ENCODE measurements around the gene FOXK1. TPM values are rescaled to one million over a fixed set of nuclear protein-coding genes. Genes with fewer than 3 reads are reported as not detected.

The FOXK1 gene
- total RNA-seq, 2 experiments from 2014 or later = 38.5 to 39.6 TPM

DNA sequence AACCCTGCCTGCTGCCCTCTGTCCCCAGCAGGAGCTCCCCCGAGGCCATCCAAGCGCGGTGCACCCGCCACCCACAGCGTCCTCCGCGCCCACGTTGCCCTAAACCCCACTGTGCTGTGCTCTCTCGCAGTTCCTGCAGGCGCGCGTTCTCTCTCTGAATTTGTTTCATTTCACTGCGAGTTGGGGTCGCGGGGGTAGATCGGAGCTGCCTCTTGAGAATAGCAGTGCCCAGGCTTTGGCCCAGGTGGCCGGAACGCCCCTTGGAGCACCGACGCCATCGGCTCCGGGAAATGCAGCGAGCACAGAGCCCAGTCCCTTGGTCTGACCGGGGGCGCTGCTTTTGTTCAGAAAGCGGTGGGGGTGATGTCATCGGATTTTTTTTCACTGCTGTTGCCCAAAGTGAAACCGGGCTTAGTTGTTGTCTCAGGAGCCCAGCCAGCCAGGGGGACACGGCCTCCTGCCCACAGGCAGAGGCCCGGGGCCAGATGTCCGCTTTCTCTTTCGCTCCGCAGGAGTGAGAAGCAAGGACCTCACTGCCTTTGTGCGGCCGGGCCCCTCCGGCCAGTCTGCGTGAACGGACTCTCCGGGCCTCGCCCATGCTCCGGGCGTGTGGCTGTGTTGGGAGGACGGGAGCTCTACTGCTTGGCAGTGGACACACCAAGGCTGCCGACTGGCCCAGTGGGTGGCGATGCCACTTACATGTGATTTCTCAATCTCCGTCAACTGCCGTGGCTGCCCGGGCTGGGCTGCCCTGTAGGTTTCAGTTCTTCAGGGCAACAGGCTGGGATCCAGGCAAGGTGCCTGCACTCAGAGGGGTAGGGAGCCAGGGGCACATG lies 43.1 kb downstream of the FOXK1 start:
- peak; percentile 87 for DNase-seq
- ChIA-PET CTCF (interaction anchor here (0.8 to 3.0 kb wide), 7 partner anchors 8 to 158 kb away, joined by 3 to 13 read pairs (median 4); partner anchors contain the start of gene RADIL), POLR2A (interaction anchor here (0.5 to 3.5 kb wide), 17 partner anchors 8 to 800 kb away, joined by 3 to 16 read pairs (median 4); partner anchors contain the start of gene AP5Z1)
- peak overlapping the region; percentile 88 for H3K27ac Mint-ChIP-seq
- intact Hi-C loops (cut with micrococcal nuclease) = no loop called here
- no peaks in the 10 kb centered on the region for H3K9me3 Mint-ChIP-seq
- peak overlapping the region; percentile 74 for H3K4me3 Mint-ChIP-seq
- TF ChIP-seq, protein P1, sequence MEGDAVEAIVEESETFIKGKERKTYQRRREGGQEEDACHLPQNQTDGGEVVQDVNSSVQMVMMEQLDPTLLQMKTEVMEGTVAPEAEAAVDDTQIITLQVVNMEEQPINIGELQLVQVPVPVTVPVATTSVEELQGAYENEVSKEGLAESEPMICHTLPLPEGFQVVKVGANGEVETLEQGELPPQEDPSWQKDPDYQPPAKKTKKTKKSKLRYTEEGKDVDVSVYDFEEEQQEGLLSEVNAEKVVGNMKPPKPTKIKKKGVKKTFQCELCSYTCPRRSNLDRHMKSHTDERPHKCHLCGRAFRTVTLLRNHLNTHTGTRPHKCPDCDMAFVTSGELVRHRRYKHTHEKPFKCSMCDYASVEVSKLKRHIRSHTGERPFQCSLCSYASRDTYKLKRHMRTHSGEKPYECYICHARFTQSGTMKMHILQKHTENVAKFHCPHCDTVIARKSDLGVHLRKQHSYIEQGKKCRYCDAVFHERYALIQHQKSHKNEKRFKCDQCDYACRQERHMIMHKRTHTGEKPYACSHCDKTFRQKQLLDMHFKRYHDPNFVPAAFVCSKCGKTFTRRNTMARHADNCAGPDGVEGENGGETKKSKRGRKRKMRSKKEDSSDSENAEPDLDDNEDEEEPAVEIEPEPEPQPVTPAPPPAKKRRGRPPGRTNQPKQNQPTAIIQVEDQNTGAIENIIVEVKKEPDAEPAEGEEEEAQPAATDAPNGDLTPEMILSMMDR (IDR thresholded peaks at IDR 0.05) = no peak
- peaks cover 57% of the 10 kb centered on the region for H3K4me1 Mint-ChIP-seq (ENCODE audit: low read depth)
- H3K36me3 Mint-ChIP-seq (ENCODE audit: low read depth) = peaks cover 4% of the 10 kb centered on the region
- peak; percentile 79 for ATAC-seq
- H3K27me3 Mint-ChIP-seq = no peaks in the 10 kb centered on the region

DNA sequence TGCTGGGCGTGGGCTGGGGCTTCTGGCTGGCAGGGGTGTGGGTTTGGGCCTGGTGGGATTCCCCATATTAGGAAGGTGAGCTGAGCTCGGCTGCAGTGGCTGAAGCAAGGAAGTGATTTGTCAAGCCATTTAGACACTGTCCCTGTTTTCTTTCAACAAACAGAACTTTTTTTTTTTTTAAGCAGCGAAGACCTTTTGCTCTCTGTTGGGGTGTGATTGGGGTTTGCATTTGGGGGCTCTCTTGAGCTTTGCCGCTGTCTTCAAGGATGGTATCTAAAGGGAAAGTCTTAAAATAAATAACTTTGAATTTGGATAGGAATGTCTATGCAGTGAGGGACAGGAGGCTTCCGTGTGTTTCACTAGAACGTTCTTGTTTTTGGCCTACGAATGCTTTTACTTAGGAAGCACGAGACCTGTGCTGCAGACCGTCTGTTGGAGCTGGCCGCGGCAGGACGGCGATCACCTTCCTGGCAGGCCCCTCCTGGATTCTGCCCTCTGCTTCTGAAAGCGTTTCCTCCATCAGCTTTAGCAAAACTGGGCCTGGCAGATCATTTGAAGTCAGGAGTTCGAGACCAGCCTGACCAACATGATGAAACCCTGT lies 43.9 kb downstream of the FOXK1 start:
- no peaks in the 10 kb centered on the region for H3K27me3 Mint-ChIP-seq
- H3K36me3 Mint-ChIP-seq (ENCODE audit: low read depth) = peaks cover 4% of the 10 kb centered on the region
- peak overlapping the region; percentile 88 for H3K27ac Mint-ChIP-seq
- TF ChIP-seq, protein P1 (IDR thresholded peaks at IDR 0.05) = no peak
- ChIA-PET POLR2A (interaction anchor here (1.0 to 3.5 kb wide), 11 partner anchors 9 to 84 kb away, joined by 3 to 16 read pairs (median 4); partner anchors contain the start of gene AP5Z1), CTCF (interaction anchor here (1.2 to 1.4 kb wide), 2 partner anchors 38 to 158 kb away, joined by 3 read pairs; partner anchors contain the start of gene RADIL)
- H3K4me1 Mint-ChIP-seq (ENCODE audit: low read depth) = peaks cover 57% of the 10 kb centered on the region
- ATAC-seq (no peak), DNase-seq (peak; percentile 24)
- intact Hi-C loops (cut with micrococcal nuclease) = no loop called here
- H3K9me3 Mint-ChIP-seq = no peaks in the 10 kb centered on the region
- peak overlapping the region; percentile 74 for H3K4me3 Mint-ChIP-seq

DNA sequence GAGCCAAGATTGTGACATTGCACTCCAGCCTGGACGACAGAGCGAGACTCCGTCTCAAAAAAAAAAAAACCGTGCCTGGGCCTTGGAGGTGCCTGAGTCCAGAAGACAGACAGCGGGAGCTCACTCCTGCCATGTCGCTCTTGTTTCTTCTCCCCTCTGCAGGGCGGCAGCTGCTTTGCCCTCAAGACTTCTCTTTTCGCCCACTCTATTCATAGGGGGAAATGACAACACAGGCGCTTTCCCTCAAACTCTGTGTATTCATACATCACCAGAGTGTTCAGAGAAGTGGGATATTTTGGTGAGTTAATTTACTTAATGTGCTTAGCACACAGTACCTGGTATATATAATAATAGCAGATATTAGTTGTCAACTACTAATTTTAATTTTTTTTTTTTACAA lies 44.5 kb downstream of the FOXK1 start:
- DNase-seq = peak; percentile 65
- H3K36me3 Mint-ChIP-seq (ENCODE audit: low read depth) = peaks cover 7% of the 10 kb centered on the region

DNA sequence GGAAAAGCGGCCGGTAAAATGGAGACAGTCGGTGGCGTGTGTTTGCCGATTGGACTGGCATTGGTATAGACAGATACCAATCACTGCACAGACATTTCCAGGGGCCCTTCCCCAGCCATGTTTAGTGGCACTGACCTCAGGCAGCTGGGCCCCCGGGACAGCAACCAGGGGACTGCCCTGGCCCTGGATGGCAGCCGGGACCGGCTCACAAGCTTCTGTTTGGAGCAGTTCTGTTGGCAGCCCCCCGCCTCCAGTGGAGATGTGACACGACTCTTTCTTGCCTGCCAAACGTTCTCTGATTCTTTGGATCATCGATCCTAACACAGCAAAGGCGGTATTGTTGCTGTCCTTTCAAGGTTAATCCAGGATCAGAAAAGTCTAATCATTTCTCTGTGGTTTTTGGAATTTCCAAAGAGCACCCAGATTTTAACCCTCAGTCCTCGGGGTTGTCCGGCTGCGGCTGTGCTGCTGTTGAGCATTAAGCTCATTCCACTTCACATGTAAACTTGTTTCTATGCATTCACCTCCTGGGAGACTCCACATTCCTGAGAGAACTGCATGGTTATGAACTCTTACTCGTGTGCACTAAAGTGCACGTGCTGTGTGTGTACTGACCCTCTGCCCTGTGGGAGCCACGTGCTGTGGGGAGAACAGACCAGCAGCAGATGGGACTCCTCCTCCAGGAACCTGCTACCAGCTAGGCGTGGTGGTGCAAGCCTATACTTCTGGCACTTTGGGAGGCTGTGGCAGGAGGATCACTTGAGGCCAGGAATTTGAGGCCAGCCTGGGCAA lies 46.0 kb downstream of the FOXK1 start:
- ATAC-seq (no peak), DNase-seq (no peak)
- ChIA-PET POLR2A (no interaction called here), CTCF (no interaction called here)
- peaks cover 20% of the 10 kb centered on the region for H3K36me3 Mint-ChIP-seq (ENCODE audit: low read depth)
- H3K27ac Mint-ChIP-seq = no peak overlapping the region
- no peaks in the 10 kb centered on the region for H3K27me3 Mint-ChIP-seq
- TF ChIP-seq, protein P1 (IDR thresholded peaks at IDR 0.05) = no peak
- H3K4me3 Mint-ChIP-seq = no peak overlapping the region
- H3K4me1 Mint-ChIP-seq (ENCODE audit: low read depth) = peaks cover 63% of the 10 kb centered on the region
- no peaks in the 10 kb centered on the region for H3K9me3 Mint-ChIP-seq
- intact Hi-C loops (cut with micrococcal nuclease) = no loop called here

More for the DNA sequence above, 44.5 kb downstream of the FOXK1 start:
- peak; percentile 37 for ATAC-seq
- ChIA-PET POLR2A (interaction anchor here (1.0 to 3.5 kb wide), 10 partner anchors 9 to 85 kb away, joined by 3 to 16 read pairs (median 4); partner anchors contain the start of gene AP5Z1), CTCF (interaction anchor here (1.2 to 1.4 kb wide), 2 partner anchors 39 to 157 kb away, joined by 3 read pairs; partner anchors contain the start of gene RADIL)
- Mint-ChIP-seq H3K9me3 (no peaks in the 10 kb centered on the region), H3K27me3 (no peaks in the 10 kb centered on the region), H3K27ac (peak overlapping the region; percentile 88), H3K4me1 (ENCODE audit: low read depth) (peaks cover 60% of the 10 kb centered on the region), H3K4me3 (peak overlapping the region; percentile 74)
- TF ChIP-seq, protein P1 (IDR thresholded peaks at IDR 0.05) = no peak
- intact Hi-C loops (cut with micrococcal nuclease) = no loop called here
